A204.1 (cell line): ENCODE measurements around the gene DEFB113.
A peak's percentile ranks its signal among the peaks of the same experiment; 100 is the strongest.
"Not testable (repeated sequence)": the region's sequence is repeated elsewhere in the genome, so short reads cannot be mapped to it uniquely, and the experiment has no call there.

Experiments used
- FAIRE-seq: peaks from 2 replicates; lab custom pipeline; 2012; peaks lifted over from hg19 to GRCh38; lab: Jason Lieb, UNC

Gene DEFB113

GRCh38 chr6:49969605-49970004, at the start of gene DEFB113:
Gene DEFB113, minus strand, starts transcription at chr6:49969625. Its CDS starts 0 bp downstream, at chr6:49969625.
- FAIRE-seq: no peak

- no peak for FAIRE-seq
Measured at GRCh38 chr6:50007819-50008218, 38.4 kb upstream of the DEFB113 start.

- FAIRE-seq: no peak
Measured at GRCh38 chr6:50003139-50003538, 33.7 kb upstream of the DEFB113 start.

GRCh38 chr6:49995278-49995677, 25.9 kb upstream of the DEFB113 start:
- no peak for FAIRE-seq

GRCh38 chr6:49988900-49989299, 19.5 kb upstream of the DEFB113 start:
- FAIRE-seq: no peak

GRCh38 chr6:49987749-49988148, 18.3 kb upstream of the DEFB113 start:
- FAIRE-seq: no peak

GRCh38 chr6:49986551-49986950, 17.1 kb upstream of the DEFB113 start:
- FAIRE-seq: no peak

GRCh38 chr6:49982046-49982445, 12.6 kb upstream of the DEFB113 start:
- FAIRE-seq: no peak

GRCh38 chr6:49980898-49981297, 11.5 kb upstream of the DEFB113 start:
- no peak for FAIRE-seq

- no peak for FAIRE-seq
Measured at GRCh38 chr6:49979584-49979983, 10.2 kb upstream of the DEFB113 start.

- peak; percentile 70 for FAIRE-seq
Measured at GRCh38 chr6:49978332-49979226, 9.2 kb upstream of the DEFB113 start.

GRCh38 chr6:49966823-49967222, 2.6 kb downstream of the DEFB113 start:
- no peak for FAIRE-seq

GRCh38 chr6:49966334-49966733, 3.1 kb downstream of the DEFB113 start:
- FAIRE-seq: no peak

- no peak for FAIRE-seq
Measured at GRCh38 chr6:49964064-49964463, 5.4 kb downstream of the DEFB113 start, which contains the start of gene DEFB114. Gene DEFB114, minus strand, starts transcription at chr6:49964164. Its CDS starts 59 bp downstream, at chr6:49964105.

GRCh38 chr6:49958180-49958579, 11.2 kb downstream of the DEFB113 start:
- FAIRE-seq: no peak

GRCh38 chr6:49955847-49956246, 13.6 kb downstream of the DEFB113 start:
- FAIRE-seq: no peak

GRCh38 chr6:49951926-49952325, 17.5 kb downstream of the DEFB113 start:
- no peak for FAIRE-seq

GRCh38 chr6:49950415-49950751, 19.0 kb downstream of the DEFB113 start:
- FAIRE-seq: no peak

GRCh38 chr6:49949062-49949461, 20.4 kb downstream of the DEFB113 start:
- FAIRE-seq: no peak

GRCh38 chr6:49946835-49947234, 22.6 kb downstream of the DEFB113 start:
- no peak for FAIRE-seq

GRCh38 chr6:49944068-49944467, 25.4 kb downstream of the DEFB113 start:
- FAIRE-seq: not testable (repeated sequence)

- FAIRE-seq: no peak
Measured at GRCh38 chr6:49939993-49940498, 29.4 kb downstream of the DEFB113 start.

- no peak for FAIRE-seq
Measured at GRCh38 chr6:49937811-49938210, 31.6 kb downstream of the DEFB113 start.

- FAIRE-seq: no peak
Measured at GRCh38 chr6:49937017-49937416, 32.4 kb downstream of the DEFB113 start.
